HEK293 (cell line): ENCODE measurements around the gene MYL7.

Experiments used
- CTCF ChIA-PET: fragments of 350-600 bp; formaldehyde crosslinking; extraction: SDS; loops from one replicate; lab custom pipeline; 2021; ENCODE audit warnings: antibody characterized with exemption; lab: Yijun Ruan, JAX
- POLR2A ChIA-PET: fragments of 300-600 bp; formaldehyde crosslinking; extraction: SDS; loops from one replicate; lab custom pipeline; 2020; ENCODE audit warnings: antibody characterized with exemption, inconsistent platforms; lab: Yijun Ruan, JAX
- H3K27ac ChIP-seq: fragments of 200-500 bp; sonication (Bioruptor generic); 2 replicates; pipeline ENCODE4 v1.5.1; 2014; ENCODE audit warnings: low read depth, low read length, control low read depth, inconsistent platforms; ENCODE audit errors: extremely low read depth
- H3K36me3 ChIP-seq, 2 experiments: fragments of 200-500 bp in 1 of 2; sonication (Bioruptor generic) in 1 of 2; 1 replicate in 1 of 2; 2 replicates in 1 of 2; pipeline ENCODE4 v1.5.1; 2014 to 2017; ENCODE audit warnings: inconsistent platforms in 2 of 2, low read length in 2 of 2; ENCODE audit not compliant: control insufficient read depth in 2 of 2, insufficient read depth in 1 of 2
- H3K4me1 ChIP-seq: fragments of 200-500 bp; sonication (Bioruptor generic); 2 replicates; pipeline ENCODE4 v1.5.1; 2014; ENCODE audit warnings: mild to moderate bottlenecking, low read length, inconsistent platforms; ENCODE audit not compliant: control insufficient read depth, insufficient read depth
- H3K4me3 ChIP-seq: 2 replicates; pipeline ENCODE4 v1.5.1; 2011; ENCODE audit warnings: low read depth, mild to moderate bottlenecking, control low read depth, low read length, moderate library complexity
- H3K9me3 ChIP-seq: fragments of 200-500 bp; sonication (Bioruptor generic); 2 replicates; pipeline ENCODE4 v1.5.1; 2014; ENCODE audit warnings: low read depth, low read length, inconsistent platforms; ENCODE audit not compliant: control insufficient read depth, insufficient read depth
- GLIS1 ChIP-seq: fragments of 450-650 bp; formaldehyde crosslinking; IDR thresholded peaks from 2 replicates; pipeline ENCODE4 v1.5.1; 2016; ENCODE audit warnings: missing biosample characterization, missing genetic modification characterization
- KLF1 ChIP-seq: fragments of 450-650 bp; formaldehyde crosslinking; IDR thresholded peaks from 2 replicates; pipeline ENCODE4 v1.5.1; 2016; ENCODE audit warnings: missing biosample characterization, missing genetic modification characterization
- PATZ1 ChIP-seq: fragments of 450-650 bp; formaldehyde crosslinking; IDR thresholded peaks from 2 replicates; pipeline ENCODE4 v1.5.1; 2016; ENCODE audit warnings: missing biosample characterization, missing genetic modification characterization
- SCRT2 ChIP-seq: fragments of 450-650 bp; formaldehyde crosslinking; IDR thresholded peaks from 2 replicates; pipeline ENCODE4 v1.5.1; 2016; ENCODE audit warnings: missing biosample characterization, missing genetic modification characterization
- ZIC2 ChIP-seq: fragments of 450-650 bp; formaldehyde crosslinking; IDR thresholded peaks from 2 replicates; pipeline ENCODE4 v1.5.1; 2016; ENCODE audit warnings: missing biosample characterization, missing genetic modification characterization
- ZNF48 ChIP-seq: fragments of 450-650 bp; formaldehyde crosslinking; IDR thresholded peaks from 2 replicates; pipeline ENCODE4 v1.5.1; 2016; ENCODE audit warnings: missing biosample characterization, missing genetic modification characterization
- ZNF560 ChIP-seq: fragments of 450-650 bp; formaldehyde crosslinking; IDR thresholded peaks from 2 replicates; pipeline ENCODE4 v1.5.1; 2017; ENCODE audit warnings: missing biosample characterization, missing genetic modification characterization, borderline replicate concordance
- TF ChIP-seq, protein P1 (sequence below): fragments of 450-650 bp; formaldehyde crosslinking; IDR thresholded peaks from 2 replicates; pipeline ENCODE4 v1.5.1; 2016; ENCODE audit warnings: missing biosample characterization, missing genetic modification characterization
- TF ChIP-seq, protein P2 (sequence below): fragments of 450-650 bp; formaldehyde crosslinking; IDR thresholded peaks from 2 replicates; pipeline ENCODE4 v1.5.1; 2016; ENCODE audit warnings: missing biosample characterization, missing genetic modification characterization, low read depth
- TF ChIP-seq, protein P3 (sequence below): fragments of 450-650 bp; formaldehyde crosslinking; IDR thresholded peaks from 2 replicates; pipeline ENCODE4 v1.5.1; 2016; ENCODE audit warnings: missing biosample characterization, missing genetic modification characterization

Gene MYL7

DNA sequence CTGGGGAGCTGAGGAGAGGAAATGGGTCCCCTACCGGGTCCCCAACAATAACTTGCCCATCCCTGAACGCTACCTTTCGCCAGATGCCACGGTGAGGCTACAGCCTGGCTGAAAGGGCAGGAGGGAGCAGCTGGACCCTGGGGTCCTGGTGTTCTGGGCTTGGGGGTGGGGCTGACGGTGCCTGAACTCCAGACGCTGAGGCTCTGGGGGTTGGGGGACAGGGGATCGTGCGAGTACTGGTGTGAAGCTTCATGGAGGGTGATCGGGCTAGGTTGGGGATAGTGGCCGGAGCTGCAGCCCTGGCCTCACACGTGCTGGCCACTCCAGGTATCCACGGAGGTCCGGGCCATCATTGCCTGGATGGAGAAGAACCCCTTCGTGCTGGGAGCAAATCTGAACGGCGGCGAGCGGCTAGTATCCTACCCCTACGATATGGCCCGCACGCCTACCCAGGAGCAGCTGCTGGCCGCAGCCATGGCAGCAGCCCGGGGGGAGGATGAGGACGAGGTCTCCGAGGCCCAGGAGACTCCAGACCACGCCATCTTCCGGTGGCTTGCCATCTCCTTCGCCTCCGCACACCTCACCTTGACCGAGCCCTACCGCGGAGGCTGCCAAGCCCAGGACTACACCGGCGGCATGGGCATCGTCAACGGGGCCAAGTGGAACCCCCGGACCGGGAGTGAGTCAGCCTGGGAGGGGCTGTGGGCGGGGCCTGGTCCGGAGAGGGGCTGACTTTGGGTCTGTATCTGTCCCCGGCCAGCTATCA is 28.7 kb downstream of the MYL7 start (continued):
- TF ChIP-seq, protein P1, sequence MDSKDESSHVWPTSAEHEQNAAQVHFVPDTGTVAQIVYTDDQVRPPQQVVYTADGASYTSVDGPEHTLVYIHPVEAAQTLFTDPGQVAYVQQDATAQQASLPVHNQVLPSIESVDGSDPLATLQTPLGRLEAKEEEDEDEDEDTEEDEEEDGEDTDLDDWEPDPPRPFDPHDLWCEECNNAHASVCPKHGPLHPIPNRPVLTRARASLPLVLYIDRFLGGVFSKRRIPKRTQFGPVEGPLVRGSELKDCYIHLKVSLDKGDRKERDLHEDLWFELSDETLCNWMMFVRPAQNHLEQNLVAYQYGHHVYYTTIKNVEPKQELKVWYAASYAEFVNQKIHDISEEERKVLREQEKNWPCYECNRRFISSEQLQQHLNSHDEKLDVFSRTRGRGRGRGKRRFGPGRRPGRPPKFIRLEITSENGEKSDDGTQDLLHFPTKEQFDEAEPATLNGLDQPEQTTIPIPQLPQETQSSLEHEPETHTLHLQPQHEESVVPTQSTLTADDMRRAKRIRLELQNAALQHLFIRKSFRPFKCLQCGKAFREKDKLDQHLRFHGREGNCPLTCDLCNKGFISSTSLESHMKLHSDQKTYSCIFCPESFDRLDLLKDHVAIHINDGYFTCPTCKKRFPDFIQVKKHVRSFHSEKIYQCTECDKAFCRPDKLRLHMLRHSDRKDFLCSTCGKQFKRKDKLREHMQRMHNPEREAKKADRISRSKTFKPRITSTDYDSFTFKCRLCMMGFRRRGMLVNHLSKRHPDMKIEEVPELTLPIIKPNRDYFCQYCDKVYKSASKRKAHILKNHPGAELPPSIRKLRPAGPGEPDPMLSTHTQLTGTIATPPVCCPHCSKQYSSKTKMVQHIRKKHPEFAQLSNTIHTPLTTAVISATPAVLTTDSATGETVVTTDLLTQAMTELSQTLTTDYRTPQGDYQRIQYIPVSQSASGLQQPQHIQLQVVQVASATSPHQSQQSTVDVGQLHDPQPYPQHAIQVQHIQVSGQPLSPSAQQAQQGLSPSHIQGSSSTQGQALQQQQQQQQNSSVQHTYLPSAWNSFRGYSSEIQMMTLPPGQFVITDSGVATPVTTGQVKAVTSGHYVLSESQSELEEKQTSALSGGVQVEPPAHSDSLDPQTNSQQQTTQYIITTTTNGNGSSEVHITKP (tag by site-specific recombination): peak; percentile 99
- TF ChIP-seq PATZ1 (tag by site-specific recombination) (peak; percentile 23; the same call in 1 of the 2 replicates), KLF1 (tag by site-specific recombination) (0 out of 2 replicates have a peak, but pooled peaks have one; percentile 24)

GRCh38 chr7:44111761-44112160 is 29.4 kb downstream of the MYL7 start:
- Histone ChIP-seq H3K27ac (no peak overlapping the region), H3K4me1 (no peaks in the 10 kb centered on the region), H3K36me3 (peaks cover 0 to 26% of the 10 kb centered on the region in 2 experiments; a peak in 1 of 3 replicates), H3K4me3 (no peak overlapping the region), H3K9me3 (no peaks in the 10 kb centered on the region)
- POLR2A ChIA-PET: interaction anchor here (1.0 to 1.2 kb wide), 3 partner anchors 12 to 89 kb away, joined by 3 to 5 read pairs (median 4); partner anchors contain the start of genes PGAM2 and POLD2
- CTCF ChIA-PET: interaction anchor here (0.5 to 1.0 kb wide), 3 partner anchors 11 to 111 kb away, joined by 3 read pairs; no protein-coding TSS in a partner anchor
- TF ChIP-seq ZNF560 (tag by site-specific recombination) (no peak), ZNF48 (tag by site-specific recombination) (no peak), PATZ1 (tag by site-specific recombination) (peak; percentile 40; the same call in 1 of the 2 replicates), SCRT2 (tag by site-specific recombination) (0 out of 2 replicates have a peak, but pooled peaks have one; percentile 27), GLIS1 (0 out of 2 replicates have a peak, but pooled peaks have one; percentile 11), ZIC2 (tag by site-specific recombination) (no peak)
- TF ChIP-seq, protein P2, sequence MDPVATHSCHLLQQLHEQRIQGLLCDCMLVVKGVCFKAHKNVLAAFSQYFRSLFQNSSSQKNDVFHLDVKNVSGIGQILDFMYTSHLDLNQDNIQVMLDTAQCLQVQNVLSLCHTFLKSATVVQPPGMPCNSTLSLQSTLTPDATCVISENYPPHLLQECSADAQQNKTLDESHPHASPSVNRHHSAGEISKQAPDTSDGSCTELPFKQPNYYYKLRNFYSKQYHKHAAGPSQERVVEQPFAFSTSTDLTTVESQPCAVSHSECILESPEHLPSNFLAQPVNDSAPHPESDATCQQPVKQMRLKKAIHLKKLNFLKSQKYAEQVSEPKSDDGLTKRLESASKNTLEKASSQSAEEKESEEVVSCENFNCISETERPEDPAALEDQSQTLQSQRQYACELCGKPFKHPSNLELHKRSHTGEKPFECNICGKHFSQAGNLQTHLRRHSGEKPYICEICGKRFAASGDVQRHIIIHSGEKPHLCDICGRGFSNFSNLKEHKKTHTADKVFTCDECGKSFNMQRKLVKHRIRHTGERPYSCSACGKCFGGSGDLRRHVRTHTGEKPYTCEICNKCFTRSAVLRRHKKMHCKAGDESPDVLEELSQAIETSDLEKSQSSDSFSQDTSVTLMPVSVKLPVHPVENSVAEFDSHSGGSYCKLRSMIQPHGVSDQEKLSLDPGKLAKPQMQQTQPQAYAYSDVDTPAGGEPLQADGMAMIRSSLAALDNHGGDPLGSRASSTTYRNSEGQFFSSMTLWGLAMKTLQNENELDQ: no peak
- TF ChIP-seq, protein P3, sequence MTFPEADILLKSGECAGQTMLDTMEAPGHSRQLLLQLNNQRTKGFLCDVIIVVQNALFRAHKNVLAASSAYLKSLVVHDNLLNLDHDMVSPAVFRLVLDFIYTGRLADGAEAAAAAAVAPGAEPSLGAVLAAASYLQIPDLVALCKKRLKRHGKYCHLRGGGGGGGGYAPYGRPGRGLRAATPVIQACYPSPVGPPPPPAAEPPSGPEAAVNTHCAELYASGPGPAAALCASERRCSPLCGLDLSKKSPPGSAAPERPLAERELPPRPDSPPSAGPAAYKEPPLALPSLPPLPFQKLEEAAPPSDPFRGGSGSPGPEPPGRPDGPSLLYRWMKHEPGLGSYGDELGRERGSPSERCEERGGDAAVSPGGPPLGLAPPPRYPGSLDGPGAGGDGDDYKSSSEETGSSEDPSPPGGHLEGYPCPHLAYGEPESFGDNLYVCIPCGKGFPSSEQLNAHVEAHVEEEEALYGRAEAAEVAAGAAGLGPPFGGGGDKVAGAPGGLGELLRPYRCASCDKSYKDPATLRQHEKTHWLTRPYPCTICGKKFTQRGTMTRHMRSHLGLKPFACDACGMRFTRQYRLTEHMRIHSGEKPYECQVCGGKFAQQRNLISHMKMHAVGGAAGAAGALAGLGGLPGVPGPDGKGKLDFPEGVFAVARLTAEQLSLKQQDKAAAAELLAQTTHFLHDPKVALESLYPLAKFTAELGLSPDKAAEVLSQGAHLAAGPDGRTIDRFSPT: 0 out of 2 replicates have a peak, but pooled peaks have one; percentile 12
